GM21423 (cell line): ENCODE results near the gene DPYSL4.
"Not testable (repeated sequence)": the region's sequence is repeated elsewhere in the genome, so short reads cannot be mapped to it uniquely, and the experiment has no call there.

Experiments
- ATAC-seq: cut with Tn5 transposase; IDR thresholded peaks from one replicate; pipeline ENCODE4 v1.9.1; 2021; ENCODE audit warnings: mild to moderate bottlenecking, moderate library complexity; ENCODE audit not compliant: unreplicated experiment

Gene DPYSL4

GRCh38 chr10:132205650-132206376 lies 19.1 kb downstream of the DPYSL4 start:
- no peak for ATAC-seq

- no peak for ATAC-seq
These were observed 19.6 kb downstream of the DPYSL4 start for GRCh38 chr10:132206377-132206745.

GRCh38 chr10:132206806-132207535 lies 20.2 kb downstream of the DPYSL4 start:
- no peak for ATAC-seq

- ATAC-seq, result no peak
These were observed 21.1 kb downstream of the DPYSL4 start for GRCh38 chr10:132207536-132208461.

- ATAC-seq, result no peak
These were observed 21.8 kb downstream of the DPYSL4 start for GRCh38 chr10:132208462-132209050.

GRCh38 chr10:132209130-132209529 lies 22.4 kb downstream of the DPYSL4 start:
- no peak for ATAC-seq

GRCh38 chr10:132209978-132210530 lies 23.3 kb downstream of the DPYSL4 start:
- ATAC-seq, result no peak

- ATAC-seq, result no peak
These were observed 24.0 kb downstream of the DPYSL4 start for GRCh38 chr10:132210766-132211165.

- no peak for ATAC-seq
These were observed 24.5 kb downstream of the DPYSL4 start for GRCh38 chr10:132211246-132211645.

- ATAC-seq, result no peak
These were observed 26.1 kb downstream of the DPYSL4 start for GRCh38 chr10:132212816-132213215.

GRCh38 chr10:132213917-132214316 lies 27.2 kb downstream of the DPYSL4 start:
- ATAC-seq, result no peak

- ATAC-seq, result not testable (repeated sequence)
These were observed 29.7 kb downstream of the DPYSL4 start for GRCh38 chr10:132216441-132216840.

GRCh38 chr10:132219486-132219885 lies 32.7 kb downstream of the DPYSL4 start:
- ATAC-seq, result no peak

- ATAC-seq, result no peak
These were observed 33.3 kb downstream of the DPYSL4 start for GRCh38 chr10:132220061-132220460.

GRCh38 chr10:132220996-132221395 lies 34.2 kb downstream of the DPYSL4 start:
- ATAC-seq, result not testable (repeated sequence)

- ATAC-seq, result no peak
These were observed 36.0 kb downstream of the DPYSL4 start for GRCh38 chr10:132222726-132223125.

- ATAC-seq, result peak; percentile 81
These were observed 36.4 kb downstream of the DPYSL4 start for GRCh38 chr10:132223156-132223590.

- no peak for ATAC-seq
These were observed 37.0 kb downstream of the DPYSL4 start for GRCh38 chr10:132223611-132224342.

GRCh38 chr10:132224343-132225072 lies 37.8 kb downstream of the DPYSL4 start:
- no peak for ATAC-seq
